GM23338 (cell line): ENCODE measurements around the gene TSPAN32. TPM values are rescaled to one million over a fixed set of nuclear protein-coding genes. Genes with fewer than 3 reads are reported as not detected.

Experiments
- ATAC-seq: fragments of 200-7000 bp; cut with Tn5 transposase; 3 replicates; pipeline ENCODE4 v1.9.1; 2020
- DNase-seq: peaks from one replicate; pipeline ENCODE4 v3.0.0-alpha.2; 2015; ENCODE audit warnings: low spot score
- H2AFZ ChIP-seq: fragments of 200-600 bp; sonication (generic); 2 replicates; pipeline ENCODE4 v1.8.0; 2016; ENCODE audit warnings: antibody characterized with exemption, mild to moderate bottlenecking, moderate library complexity
- H3F3A ChIP-seq: fragments of 200-600 bp; sonication (generic); replicated peaks from 2 replicates; pipeline ENCODE4 v1.8.0; 2017; ENCODE audit warnings: antibody characterized with exemption, mixed run types, low read depth
- H3K27ac ChIP-seq: fragments of 200-600 bp; sonication (generic); 2 replicates; pipeline ENCODE4 v1.6.1; 2016; ENCODE audit warnings: low read depth
- H3K27me3 ChIP-seq: fragments of 200-600 bp; sonication (generic); 2 replicates; pipeline ENCODE4 v1.8.0; 2016; ENCODE audit warnings: mild to moderate bottlenecking, mixed run types, moderate library complexity; ENCODE audit not compliant: insufficient read depth
- H3K36me3 ChIP-seq: fragments of 200-600 bp; sonication (generic); 2 replicates; pipeline ENCODE4 v1.8.0; 2016; ENCODE audit warnings: mild to moderate bottlenecking; ENCODE audit not compliant: insufficient read depth
- H3K4me1 ChIP-seq: fragments of 200-600 bp; sonication (generic); 2 replicates; pipeline ENCODE4 v1.8.0; 2016; ENCODE audit warnings: mild to moderate bottlenecking, moderate library complexity; ENCODE audit not compliant: insufficient read depth
- H3K4me2 ChIP-seq: fragments of 200-600 bp; sonication (generic); 2 replicates; pipeline ENCODE4 v1.7.1; 2017; ENCODE audit warnings: mixed run types
- H3K4me3 ChIP-seq: fragments of 200-600 bp; sonication (generic); 2 replicates; pipeline ENCODE4 v1.6.1; 2016; ENCODE audit warnings: mixed run types
- H3K79me2 ChIP-seq: fragments of 200-600 bp; sonication (generic); replicated peaks from 2 replicates; pipeline ENCODE4 v1.8.0; 2017; ENCODE audit warnings: mild to moderate bottlenecking; ENCODE audit not compliant: insufficient read depth
- H3K9me2 ChIP-seq: fragments of 200-600 bp; sonication (generic); 2 replicates; pipeline ENCODE4 v1.8.0; 2017; ENCODE audit not compliant: insufficient read depth
- H4K20me1 ChIP-seq: fragments of 200-600 bp; sonication (generic); replicated peaks from 2 replicates; pipeline ENCODE4 v1.8.0; 2017; ENCODE audit warnings: mild to moderate bottlenecking; ENCODE audit not compliant: insufficient read depth
- H3K27ac Mint-ChIP-seq: 2 replicates; pipeline ENCODE4 v1.8.0; 2020; ENCODE audit warnings: inconsistent platforms, mild to moderate bottlenecking, moderate library complexity, mixed read lengths
- H3K27me3 Mint-ChIP-seq: 3 replicates; pipeline ENCODE4 v1.8.0; 2022; ENCODE audit warnings: low read depth, mild to moderate bottlenecking, moderate library complexity, mixed read lengths, inconsistent platforms; ENCODE audit not compliant: insufficient read depth, poor library complexity
- H3K36me3 Mint-ChIP-seq: 3 replicates; pipeline ENCODE4 v1.8.0; 2021; ENCODE audit warnings: low read depth, mild to moderate bottlenecking, inconsistent platforms, moderate library complexity, mixed read lengths
- H3K4me1 Mint-ChIP-seq: 3 replicates; pipeline ENCODE4 v1.8.0; 2020; ENCODE audit warnings: mild to moderate bottlenecking, inconsistent platforms, mixed read lengths
- H3K4me3 Mint-ChIP-seq: 3 replicates; pipeline ENCODE4 v1.8.0; 2021; ENCODE audit warnings: moderate library complexity, mild to moderate bottlenecking, inconsistent platforms, mixed read lengths
- H3K9me3 Mint-ChIP-seq: 3 replicates; pipeline ENCODE4 v1.8.0; 2020; ENCODE audit warnings: moderate library complexity, mild to moderate bottlenecking, inconsistent platforms, mixed read lengths
- CREB1 ChIP-seq: fragments of 250-450 bp; sonication (Bioruptor Pico); IDR thresholded peaks from 2 replicates; pipeline ENCODE4 v1.5.0; 2020; ENCODE audit warnings: low read depth, mild to moderate bottlenecking, moderate library complexity
- EZH2 ChIP-seq: fragments of 200-600 bp; sonication (generic); IDR thresholded peaks from one replicate; pipeline ENCODE4 v1.8.0; 2017; ENCODE audit warnings: antibody characterized with exemption, mild to moderate bottlenecking, low read depth; ENCODE audit not compliant: unreplicated experiment
- EZH2phosphoT487 ChIP-seq: fragments of 200-600 bp; sonication (generic); IDR thresholded peaks from one replicate; pipeline ENCODE4 v1.8.1; 2018; ENCODE audit warnings: antibody characterized with exemption; ENCODE audit not compliant: unreplicated experiment
- JUNB ChIP-seq: IDR thresholded peaks from one replicate; pipeline ENCODE4 v1.6.1; 2016; ENCODE audit warnings: antibody characterized with exemption; ENCODE audit not compliant: unreplicated experiment
- NANOG ChIP-seq: IDR thresholded peaks from 2 replicates; pipeline ENCODE4 v1.6.1; 2016; ENCODE audit warnings: antibody characterized with exemption, borderline replicate concordance
- POLR2AphosphoS5 ChIP-seq: IDR thresholded peaks from 2 replicates; pipeline ENCODE4 v1.6.1; 2016; ENCODE audit warnings: antibody characterized with exemption, low read depth
- STAT1 ChIP-seq: IDR thresholded peaks from one replicate; pipeline ENCODE4 v1.6.1; 2016; ENCODE audit warnings: antibody characterized with exemption; ENCODE audit not compliant: unreplicated experiment
- ZNF114 ChIP-seq: fragments of 250-450 bp; sonication (Bioruptor Pico); IDR thresholded peaks from 2 replicates; pipeline ENCODE4 v1.5.0; 2020; ENCODE audit warnings: mild to moderate bottlenecking, moderate library complexity
- ZNF331 ChIP-seq: fragments of 250-450 bp; sonication (Bioruptor Pico); IDR thresholded peaks from 2 replicates; pipeline ENCODE4 v1.5.0; 2020; ENCODE audit warnings: low read depth, mild to moderate bottlenecking, moderate library complexity
- polyA plus RNA-seq: library from polyadenylated mRNA; unstranded; fragments of >200 nt; fragmentation: Nextera tagmentation; extraction: Ambion mirVana; gene quantifications from 2 replicates; pipeline ENCODE4 v1.2.1, GENCODE V29; 2016
- total RNA-seq: library from RNA; depleted of rRNA; stranded (reverse); fragments of >200 nt; shearing (Covaris generic); gene quantifications from 2 replicates; pipeline ENCODE4 v1.2.3, GENCODE V29; 2014
- TF ChIP-seq, protein P1 (sequence below): fragments of 250-450 bp; sonication (Bioruptor Pico); IDR thresholded peaks from 2 replicates; pipeline ENCODE4 v1.5.0; 2020; ENCODE audit warnings: mild to moderate bottlenecking, moderate library complexity
- TF ChIP-seq, protein P2 (sequence below): IDR thresholded peaks from 2 replicates; pipeline ENCODE4 v1.6.1; 2016; ENCODE audit warnings: antibody characterized with exemption
- TF ChIP-seq, protein P3 (sequence below), 2 experiments: fragments of 200-600 bp in 1 of 2; sonication (generic) in 1 of 2; conservative IDR thresholded peaks; 2 replicates each; pipeline versions ENCODE4 v1.5.1 to v1.6.1; 2016 to 2017; ENCODE audit warnings: antibody characterized with exemption in 2 of 2, low read depth in 2 of 2, mild to moderate bottlenecking in 2 of 2, moderate library complexity in 1 of 2
- TF ChIP-seq, protein P4 (sequence below): IDR thresholded peaks from one replicate; pipeline ENCODE4 v1.6.1; 2018; ENCODE audit warnings: antibody characterized with exemption; ENCODE audit not compliant: unreplicated experiment

TSPAN32 gene
- total and polyA plus RNA-seq, 2 experiments from 2014 or later: not detected

DNA sequence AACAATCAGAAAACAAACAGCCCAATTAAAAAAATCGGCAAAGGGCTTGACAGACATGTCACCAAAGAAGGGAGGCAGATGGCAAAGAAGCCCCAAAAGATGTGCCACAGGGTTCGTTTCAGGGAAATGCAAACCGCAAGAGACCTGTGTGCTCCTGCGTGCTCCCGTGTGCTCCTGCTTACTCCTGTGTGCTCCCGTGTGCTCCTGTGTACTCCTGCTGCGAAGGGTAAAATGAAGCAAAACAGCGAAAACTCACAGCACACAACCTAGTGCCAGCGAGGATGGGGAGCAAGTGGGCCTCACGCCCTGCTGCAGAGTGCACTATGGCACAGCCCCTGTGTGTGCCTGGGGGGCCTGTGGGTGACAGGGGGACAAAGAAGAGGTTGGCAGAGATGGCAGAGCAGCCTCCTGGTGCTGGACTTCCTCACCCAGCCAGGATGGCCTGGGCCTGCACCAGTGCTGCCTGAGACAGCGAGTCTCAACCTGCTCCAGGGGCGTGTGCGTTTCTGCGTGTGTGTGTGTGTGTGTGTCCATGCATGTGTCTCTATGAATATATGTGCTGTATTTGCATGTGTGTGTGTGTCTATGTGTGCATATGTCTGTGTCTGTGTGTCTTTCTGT is 45.4 kb upstream of the TSPAN32 start:
- H3K9me2 ChIP-seq: no peaks in the 10 kb centered on the region
- H3K4me3 Mint-ChIP-seq: no peak overlapping the region
- no peaks in the 10 kb centered on the region for H3K36me3 ChIP-seq
- no peaks in the 10 kb centered on the region; the same call in 2 of the 3 replicates for H3K4me1 Mint-ChIP-seq
- DNase-seq (no peak), ATAC-seq (no peak)
- no peaks in the 10 kb centered on the region for H3K27me3 ChIP-seq
- H3K9me3 Mint-ChIP-seq: no peaks in the 10 kb centered on the region
- no peaks in the 10 kb centered on the region for H3F3A ChIP-seq
- no peak overlapping the region for H3K27ac ChIP-seq
- no peak overlapping the region for H3K4me3 ChIP-seq
- H2AFZ ChIP-seq: no peak overlapping the region
- H3K27ac Mint-ChIP-seq: no peak overlapping the region
- no peaks in the 10 kb centered on the region for H3K79me2 ChIP-seq
- peaks cover 9% of the 10 kb centered on the region for H3K27me3 Mint-ChIP-seq
- no peaks in the 10 kb centered on the region for H4K20me1 ChIP-seq
- H3K36me3 Mint-ChIP-seq: no peaks in the 10 kb centered on the region
- H3K4me2 ChIP-seq: no peak overlapping the region
- H3K4me1 ChIP-seq: no peaks in the 10 kb centered on the region
- no peak for TF ChIP-seq EZH2
- TF ChIP-seq, protein P1, sequence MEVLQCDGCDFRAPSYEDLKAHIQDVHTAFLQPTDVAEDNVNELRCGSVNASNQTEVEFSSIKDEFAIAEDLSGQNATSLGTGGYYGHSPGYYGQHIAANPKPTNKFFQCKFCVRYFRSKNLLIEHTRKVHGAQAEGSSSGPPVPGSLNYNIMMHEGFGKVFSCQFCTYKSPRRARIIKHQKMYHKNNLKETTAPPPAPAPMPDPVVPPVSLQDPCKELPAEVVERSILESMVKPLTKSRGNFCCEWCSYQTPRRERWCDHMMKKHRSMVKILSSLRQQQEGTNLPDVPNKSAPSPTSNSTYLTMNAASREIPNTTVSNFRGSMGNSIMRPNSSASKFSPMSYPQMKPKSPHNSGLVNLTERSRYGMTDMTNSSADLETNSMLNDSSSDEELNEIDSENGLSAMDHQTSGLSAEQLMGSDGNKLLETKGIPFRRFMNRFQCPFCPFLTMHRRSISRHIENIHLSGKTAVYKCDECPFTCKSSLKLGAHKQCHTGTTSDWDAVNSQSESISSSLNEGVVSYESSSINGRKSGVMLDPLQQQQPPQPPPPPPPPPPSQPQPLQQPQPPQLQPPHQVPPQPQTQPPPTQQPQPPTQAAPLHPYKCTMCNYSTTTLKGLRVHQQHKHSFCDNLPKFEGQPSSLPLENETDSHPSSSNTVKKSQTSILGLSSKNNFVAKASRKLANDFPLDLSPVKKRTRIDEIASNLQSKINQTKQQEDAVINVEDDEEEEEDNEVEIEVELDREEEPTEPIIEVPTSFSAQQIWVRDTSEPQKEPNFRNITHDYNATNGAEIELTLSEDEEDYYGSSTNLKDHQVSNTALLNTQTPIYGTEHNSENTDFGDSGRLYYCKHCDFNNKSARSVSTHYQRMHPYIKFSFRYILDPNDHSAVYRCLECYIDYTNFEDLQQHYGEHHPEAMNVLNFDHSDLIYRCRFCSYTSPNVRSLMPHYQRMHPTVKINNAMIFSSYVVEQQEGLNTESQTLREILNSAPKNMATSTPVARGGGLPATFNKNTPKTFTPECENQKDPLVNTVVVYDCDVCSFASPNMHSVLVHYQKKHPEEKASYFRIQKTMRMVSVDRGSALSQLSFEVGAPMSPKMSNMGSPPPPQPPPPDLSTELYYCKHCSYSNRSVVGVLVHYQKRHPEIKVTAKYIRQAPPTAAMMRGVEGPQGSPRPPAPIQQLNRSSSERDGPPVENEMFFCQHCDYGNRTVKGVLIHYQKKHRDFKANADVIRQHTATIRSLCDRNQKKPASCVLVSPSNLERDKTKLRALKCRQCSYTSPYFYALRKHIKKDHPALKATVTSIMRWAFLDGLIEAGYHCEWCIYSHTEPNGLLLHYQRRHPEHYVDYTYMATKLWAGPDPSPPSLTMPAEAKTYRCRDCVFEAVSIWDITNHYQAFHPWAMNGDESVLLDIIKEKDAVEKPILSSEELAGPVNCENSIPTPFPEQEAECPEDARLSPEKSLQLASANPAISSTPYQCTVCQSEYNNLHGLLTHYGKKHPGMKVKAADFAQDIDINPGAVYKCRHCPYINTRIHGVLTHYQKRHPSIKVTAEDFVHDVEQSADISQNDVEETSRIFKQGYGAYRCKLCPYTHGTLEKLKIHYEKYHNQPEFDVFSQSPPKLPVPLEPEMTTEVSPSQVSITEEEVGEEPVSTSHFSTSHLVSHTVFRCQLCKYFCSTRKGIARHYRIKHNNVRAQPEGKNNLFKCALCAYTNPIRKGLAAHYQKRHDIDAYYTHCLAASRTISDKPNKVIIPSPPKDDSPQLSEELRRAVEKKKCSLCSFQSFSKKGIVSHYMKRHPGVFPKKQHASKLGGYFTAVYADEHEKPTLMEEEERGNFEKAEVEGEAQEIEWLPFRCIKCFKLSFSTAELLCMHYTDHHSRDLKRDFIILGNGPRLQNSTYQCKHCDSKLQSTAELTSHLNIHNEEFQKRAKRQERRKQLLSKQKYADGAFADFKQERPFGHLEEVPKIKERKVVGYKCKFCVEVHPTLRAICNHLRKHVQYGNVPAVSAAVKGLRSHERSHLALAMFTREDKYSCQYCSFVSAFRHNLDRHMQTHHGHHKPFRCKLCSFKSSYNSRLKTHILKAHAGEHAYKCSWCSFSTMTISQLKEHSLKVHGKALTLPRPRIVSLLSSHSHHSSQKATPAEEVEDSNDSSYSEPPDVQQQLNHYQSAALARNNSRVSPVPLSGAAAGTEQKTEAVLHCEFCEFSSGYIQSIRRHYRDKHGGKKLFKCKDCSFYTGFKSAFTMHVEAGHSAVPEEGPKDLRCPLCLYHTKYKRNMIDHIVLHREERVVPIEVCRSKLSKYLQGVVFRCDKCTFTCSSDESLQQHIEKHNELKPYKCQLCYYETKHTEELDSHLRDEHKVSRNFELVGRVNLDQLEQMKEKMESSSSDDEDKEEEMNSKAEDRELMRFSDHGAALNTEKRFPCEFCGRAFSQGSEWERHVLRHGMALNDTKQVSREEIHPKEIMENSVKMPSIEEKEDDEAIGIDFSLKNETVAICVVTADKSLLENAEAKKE: no peak
- TF ChIP-seq EZH2phosphoT487: no peak
- no peak for TF ChIP-seq JUNB
- TF ChIP-seq POLR2AphosphoS5: no peak
- TF ChIP-seq ZNF114: no peak
- TF ChIP-seq, protein P2, sequence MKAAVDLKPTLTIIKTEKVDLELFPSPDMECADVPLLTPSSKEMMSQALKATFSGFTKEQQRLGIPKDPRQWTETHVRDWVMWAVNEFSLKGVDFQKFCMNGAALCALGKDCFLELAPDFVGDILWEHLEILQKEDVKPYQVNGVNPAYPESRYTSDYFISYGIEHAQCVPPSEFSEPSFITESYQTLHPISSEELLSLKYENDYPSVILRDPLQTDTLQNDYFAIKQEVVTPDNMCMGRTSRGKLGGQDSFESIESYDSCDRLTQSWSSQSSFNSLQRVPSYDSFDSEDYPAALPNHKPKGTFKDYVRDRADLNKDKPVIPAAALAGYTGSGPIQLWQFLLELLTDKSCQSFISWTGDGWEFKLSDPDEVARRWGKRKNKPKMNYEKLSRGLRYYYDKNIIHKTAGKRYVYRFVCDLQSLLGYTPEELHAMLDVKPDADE: no peak
- no peak for TF ChIP-seq NANOG
- TF ChIP-seq, protein P3, sequence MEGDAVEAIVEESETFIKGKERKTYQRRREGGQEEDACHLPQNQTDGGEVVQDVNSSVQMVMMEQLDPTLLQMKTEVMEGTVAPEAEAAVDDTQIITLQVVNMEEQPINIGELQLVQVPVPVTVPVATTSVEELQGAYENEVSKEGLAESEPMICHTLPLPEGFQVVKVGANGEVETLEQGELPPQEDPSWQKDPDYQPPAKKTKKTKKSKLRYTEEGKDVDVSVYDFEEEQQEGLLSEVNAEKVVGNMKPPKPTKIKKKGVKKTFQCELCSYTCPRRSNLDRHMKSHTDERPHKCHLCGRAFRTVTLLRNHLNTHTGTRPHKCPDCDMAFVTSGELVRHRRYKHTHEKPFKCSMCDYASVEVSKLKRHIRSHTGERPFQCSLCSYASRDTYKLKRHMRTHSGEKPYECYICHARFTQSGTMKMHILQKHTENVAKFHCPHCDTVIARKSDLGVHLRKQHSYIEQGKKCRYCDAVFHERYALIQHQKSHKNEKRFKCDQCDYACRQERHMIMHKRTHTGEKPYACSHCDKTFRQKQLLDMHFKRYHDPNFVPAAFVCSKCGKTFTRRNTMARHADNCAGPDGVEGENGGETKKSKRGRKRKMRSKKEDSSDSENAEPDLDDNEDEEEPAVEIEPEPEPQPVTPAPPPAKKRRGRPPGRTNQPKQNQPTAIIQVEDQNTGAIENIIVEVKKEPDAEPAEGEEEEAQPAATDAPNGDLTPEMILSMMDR (conservative IDR thresholded peaks at IDR 0.05; ENCODE audit: low read depth in 2 of 2): no peak
- TF ChIP-seq CREB1 (CRISPR knock-in tag): no peak
- TF ChIP-seq, protein P4, sequence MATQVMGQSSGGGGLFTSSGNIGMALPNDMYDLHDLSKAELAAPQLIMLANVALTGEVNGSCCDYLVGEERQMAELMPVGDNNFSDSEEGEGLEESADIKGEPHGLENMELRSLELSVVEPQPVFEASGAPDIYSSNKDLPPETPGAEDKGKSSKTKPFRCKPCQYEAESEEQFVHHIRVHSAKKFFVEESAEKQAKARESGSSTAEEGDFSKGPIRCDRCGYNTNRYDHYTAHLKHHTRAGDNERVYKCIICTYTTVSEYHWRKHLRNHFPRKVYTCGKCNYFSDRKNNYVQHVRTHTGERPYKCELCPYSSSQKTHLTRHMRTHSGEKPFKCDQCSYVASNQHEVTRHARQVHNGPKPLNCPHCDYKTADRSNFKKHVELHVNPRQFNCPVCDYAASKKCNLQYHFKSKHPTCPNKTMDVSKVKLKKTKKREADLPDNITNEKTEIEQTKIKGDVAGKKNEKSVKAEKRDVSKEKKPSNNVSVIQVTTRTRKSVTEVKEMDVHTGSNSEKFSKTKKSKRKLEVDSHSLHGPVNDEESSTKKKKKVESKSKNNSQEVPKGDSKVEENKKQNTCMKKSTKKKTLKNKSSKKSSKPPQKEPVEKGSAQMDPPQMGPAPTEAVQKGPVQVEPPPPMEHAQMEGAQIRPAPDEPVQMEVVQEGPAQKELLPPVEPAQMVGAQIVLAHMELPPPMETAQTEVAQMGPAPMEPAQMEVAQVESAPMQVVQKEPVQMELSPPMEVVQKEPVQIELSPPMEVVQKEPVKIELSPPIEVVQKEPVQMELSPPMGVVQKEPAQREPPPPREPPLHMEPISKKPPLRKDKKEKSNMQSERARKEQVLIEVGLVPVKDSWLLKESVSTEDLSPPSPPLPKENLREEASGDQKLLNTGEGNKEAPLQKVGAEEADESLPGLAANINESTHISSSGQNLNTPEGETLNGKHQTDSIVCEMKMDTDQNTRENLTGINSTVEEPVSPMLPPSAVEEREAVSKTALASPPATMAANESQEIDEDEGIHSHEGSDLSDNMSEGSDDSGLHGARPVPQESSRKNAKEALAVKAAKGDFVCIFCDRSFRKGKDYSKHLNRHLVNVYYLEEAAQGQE: no peak
- no peak for TF ChIP-seq STAT1
- TF ChIP-seq ZNF331 (CRISPR knock-in tag): no peak
